ENCODE measurements around the gene RNF168. TPM values are rescaled to one million over a fixed set of nuclear protein-coding genes. Genes with fewer than 3 reads are reported as not detected.

The RNF168 gene
- total RNA-seq, 3 donors from 2014 or later (not counting 1 experiment from before 2014, with no cell fraction given) = 34.5 to 45.0 (median 42.0) TPM

DNA sequence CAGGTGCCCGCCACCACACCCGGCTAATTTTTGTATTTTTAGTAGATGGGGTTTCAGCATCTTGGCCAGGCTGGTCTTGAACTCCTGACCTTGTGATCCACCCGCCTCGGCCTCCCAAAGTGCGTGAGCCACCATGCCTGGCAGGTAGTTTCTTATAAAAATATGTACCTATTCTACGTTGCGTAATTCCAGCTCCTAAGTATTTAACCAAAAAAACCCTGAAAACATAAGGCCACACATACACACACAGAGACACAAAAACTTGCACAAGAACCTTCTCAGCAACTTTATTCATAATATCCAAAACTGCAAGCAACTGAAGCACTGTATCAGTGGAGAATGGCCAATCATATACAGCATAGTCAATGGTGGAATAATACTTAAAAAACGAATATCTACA lies 5.3 kb downstream of the RNF168 start:
- no peak for DNase-seq
- intact Hi-C loops (cut with micrococcal nuclease) = no loop called here
- TF ChIP-seq, protein P1, sequence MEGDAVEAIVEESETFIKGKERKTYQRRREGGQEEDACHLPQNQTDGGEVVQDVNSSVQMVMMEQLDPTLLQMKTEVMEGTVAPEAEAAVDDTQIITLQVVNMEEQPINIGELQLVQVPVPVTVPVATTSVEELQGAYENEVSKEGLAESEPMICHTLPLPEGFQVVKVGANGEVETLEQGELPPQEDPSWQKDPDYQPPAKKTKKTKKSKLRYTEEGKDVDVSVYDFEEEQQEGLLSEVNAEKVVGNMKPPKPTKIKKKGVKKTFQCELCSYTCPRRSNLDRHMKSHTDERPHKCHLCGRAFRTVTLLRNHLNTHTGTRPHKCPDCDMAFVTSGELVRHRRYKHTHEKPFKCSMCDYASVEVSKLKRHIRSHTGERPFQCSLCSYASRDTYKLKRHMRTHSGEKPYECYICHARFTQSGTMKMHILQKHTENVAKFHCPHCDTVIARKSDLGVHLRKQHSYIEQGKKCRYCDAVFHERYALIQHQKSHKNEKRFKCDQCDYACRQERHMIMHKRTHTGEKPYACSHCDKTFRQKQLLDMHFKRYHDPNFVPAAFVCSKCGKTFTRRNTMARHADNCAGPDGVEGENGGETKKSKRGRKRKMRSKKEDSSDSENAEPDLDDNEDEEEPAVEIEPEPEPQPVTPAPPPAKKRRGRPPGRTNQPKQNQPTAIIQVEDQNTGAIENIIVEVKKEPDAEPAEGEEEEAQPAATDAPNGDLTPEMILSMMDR (IDR thresholded peaks at IDR 0.05) = no peak
- H3K4me3 ChIP-seq (ENCODE audit: low read length) = no peak overlapping the region
- Mint-ChIP-seq H3K36me3 (no peaks in the 10 kb centered on the region), H3K9me3 (no peaks in the 10 kb centered on the region), H3K27me3 (ENCODE audit: low read depth in 2 of 2) (no peaks in the 10 kb centered on the region), H3K4me1 (peaks cover 62 to 67% of the 10 kb centered on the region in 2 donors), H3K27ac (peak overlapping the region in 1 of 2 donors; percentile 2), H3K4me3 (no peak overlapping the region)
- no peak for ATAC-seq
- peaks cover 23% of the 10 kb centered on the region for H3K4me1 ChIP-seq (ENCODE audit: control insufficient read depth, insufficient read depth, low read length)
- H3K9me3 ChIP-seq (ENCODE audit: control insufficient read depth, insufficient read depth, low read length) = no peaks in the 10 kb centered on the region
- 99% methylated on average over 8 of the region's 8 CpGs for WGBS (ENCODE audit: insufficient coverage)
- H3K27me3 ChIP-seq (ENCODE audit: control insufficient read depth, insufficient read depth, low read length) = no peaks in the 10 kb centered on the region
- H3K27ac ChIP-seq (ENCODE audit: low read length) = no peak overlapping the region
- H3K36me3 ChIP-seq (ENCODE audit: control insufficient read depth, insufficient read depth, low read length) = peaks cover 10% of the 10 kb centered on the region

GRCh38 chr3:196496183-196496582 lies 7.4 kb downstream of the RNF168 start:
- H3K27ac Mint-ChIP-seq = peak overlapping the region in 1 of 2 donors; percentile 7
- no peaks in the 10 kb centered on the region for H3K36me3 Mint-ChIP-seq

DNA sequence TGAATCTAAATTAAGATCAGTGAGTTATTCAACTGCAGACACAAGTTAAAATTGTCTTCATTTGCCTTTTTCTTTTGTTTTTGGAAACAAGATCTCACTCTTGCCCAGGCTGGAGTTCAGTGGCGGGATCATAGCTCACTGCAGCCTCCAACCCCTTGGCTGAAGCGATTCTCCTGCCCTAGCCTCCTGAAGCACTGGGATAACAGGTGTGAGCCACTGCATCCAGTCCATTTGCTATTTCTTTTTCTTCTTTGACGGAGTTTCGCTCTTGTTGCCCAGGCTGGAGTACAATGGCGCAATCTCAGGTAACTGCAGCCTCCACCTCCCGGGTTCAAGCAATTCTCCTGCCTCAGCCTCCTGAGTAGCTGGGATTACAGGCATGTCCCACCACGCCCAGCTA lies 10.3 kb downstream of the RNF168 start:
- ATAC-seq = no peak
- peaks cover 10% of the 10 kb centered on the region for H3K36me3 ChIP-seq (ENCODE audit: control insufficient read depth, insufficient read depth, low read length)
- Mint-ChIP-seq H3K36me3 (no peaks in the 10 kb centered on the region), H3K4me3 (no peak overlapping the region), H3K9me3 (no peaks in the 10 kb centered on the region), H3K27me3 (ENCODE audit: low read depth in 2 of 2) (no peaks in the 10 kb centered on the region), H3K27ac (no peak overlapping the region), H3K4me1 (peaks cover 45 to 49% of the 10 kb centered on the region in 2 donors)
- H3K4me3 ChIP-seq (ENCODE audit: low read length) = no peak overlapping the region
- H3K27me3 ChIP-seq (ENCODE audit: control insufficient read depth, insufficient read depth, low read length) = no peaks in the 10 kb centered on the region
- H3K27ac ChIP-seq (ENCODE audit: low read length) = no peak overlapping the region
- no peaks in the 10 kb centered on the region for H3K4me1 ChIP-seq (ENCODE audit: control insufficient read depth, insufficient read depth, low read length)
- intact Hi-C loops (cut with micrococcal nuclease) = no loop called here
- TF ChIP-seq, protein P1 (IDR thresholded peaks at IDR 0.05) = no peak
- no peaks in the 10 kb centered on the region for H3K9me3 ChIP-seq (ENCODE audit: control insufficient read depth, insufficient read depth, low read length)
- WGBS (ENCODE audit: insufficient coverage) = 98% methylated on average over 7 of the region's 7 CpGs
- DNase-seq = no peak

More at GRCh38 chr3:196496183-196496582, 7.4 kb downstream of the RNF168 start:
- Histone ChIP-seq H3K36me3 (ENCODE audit: control insufficient read depth, insufficient read depth, low read length) (peaks cover 10% of the 10 kb centered on the region), H3K27me3 (ENCODE audit: control insufficient read depth, insufficient read depth, low read length) (no peaks in the 10 kb centered on the region), H3K27ac (ENCODE audit: low read length) (no peak overlapping the region), H3K4me3 (ENCODE audit: low read length) (no peak overlapping the region), H3K4me1 (ENCODE audit: control insufficient read depth, insufficient read depth, low read length) (peaks cover 13% of the 10 kb centered on the region), H3K9me3 (ENCODE audit: control insufficient read depth, insufficient read depth, low read length) (no peaks in the 10 kb centered on the region)
- WGBS (ENCODE audit: insufficient coverage) = 92% methylated on average over 4 of the region's 4 CpGs
- intact Hi-C loops (cut with micrococcal nuclease) = no loop called here
- ATAC-seq (no peak), DNase-seq (no peak)
- Mint-ChIP-seq H3K27me3 (ENCODE audit: low read depth in 2 of 2) (no peaks in the 10 kb centered on the region), H3K4me1 (peaks cover 55 to 60% of the 10 kb centered on the region in 2 donors), H3K9me3 (no peaks in the 10 kb centered on the region), H3K4me3 (no peak overlapping the region)
- TF ChIP-seq, protein P1 (IDR thresholded peaks at IDR 0.05) = no peak

DNA sequence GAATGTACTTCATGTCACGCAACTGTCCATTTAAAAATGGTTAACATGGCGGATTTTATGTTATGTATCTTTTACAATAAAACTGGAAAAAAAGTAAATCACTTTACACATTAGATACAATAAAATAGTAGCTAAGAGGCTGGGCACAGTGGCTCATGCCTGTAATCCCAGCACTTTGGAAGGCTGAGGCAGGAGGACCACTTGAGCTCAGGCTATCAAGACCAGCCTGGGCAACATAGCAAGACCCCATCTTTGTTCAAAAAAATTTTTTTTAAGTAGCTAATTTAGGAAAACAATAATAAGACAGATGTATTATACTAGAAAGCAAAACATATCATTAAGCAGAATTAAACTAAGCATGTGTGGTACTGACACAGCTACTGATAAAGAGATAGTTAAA lies 11.5 kb downstream of the RNF168 start:
- ATAC-seq = no peak
- TF ChIP-seq, protein P1 (IDR thresholded peaks at IDR 0.05) = no peak
- Mint-ChIP-seq H3K4me3 (no peak overlapping the region), H3K36me3 (peaks cover 7% of the 10 kb centered on the region), H3K27me3 (ENCODE audit: low read depth in 2 of 2) (no peaks in the 10 kb centered on the region), H3K9me3 (no peaks in the 10 kb centered on the region), H3K27ac (peak overlapping the region; percentile 19 to 44), H3K4me1 (peaks cover 41 to 44% of the 10 kb centered on the region in 2 donors)
- H3K27ac ChIP-seq (ENCODE audit: low read length) = no peak overlapping the region
- H3K4me3 ChIP-seq (ENCODE audit: low read length) = no peak overlapping the region
- H3K9me3 ChIP-seq (ENCODE audit: control insufficient read depth, insufficient read depth, low read length) = no peaks in the 10 kb centered on the region
- H3K27me3 ChIP-seq (ENCODE audit: control insufficient read depth, insufficient read depth, low read length) = no peaks in the 10 kb centered on the region
- intact Hi-C loops (cut with micrococcal nuclease) = no loop called here
- H3K4me1 ChIP-seq (ENCODE audit: control insufficient read depth, insufficient read depth, low read length) = no peaks in the 10 kb centered on the region
- H3K36me3 ChIP-seq (ENCODE audit: control insufficient read depth, insufficient read depth, low read length) = peaks cover 17% of the 10 kb centered on the region
- no CpG with 5 or more reads among the region's 2 CpGs for WGBS (ENCODE audit: insufficient coverage)
- no peak for DNase-seq

All from natural killer cell (primary cell).